SK-N-SH (cell line): ENCODE results near the gene EYA2. TPM values are rescaled to one million over a fixed set of nuclear protein-coding genes. Genes with fewer than 3 reads are reported as not detected.

Source experiments
- CTCF ChIA-PET: fragments of 300-600, 350-600 bp; formaldehyde crosslinking; extraction: SDS; loops from one replicate; lab custom pipeline; 2021; lab: Yijun Ruan, JAX
- POLR2A ChIA-PET: fragments of 350-600 bp; sonication (Branson Sonifier 250); formaldehyde crosslinking; extraction: SDS; loops from one replicate; lab custom pipeline; 2020; ENCODE audit warnings: antibody characterized with exemption, inconsistent platforms; lab: Yijun Ruan, JAX
- DNase-seq: peaks from one replicate; pipeline ENCODE4 v3.0.0; 2012
- H2AFZ ChIP-seq: fragments of 200-600 bp; sonication (generic); 2 replicates; pipeline ENCODE4 v1.8.1; 2016; ENCODE audit warnings: antibody characterized with exemption, mild to moderate bottlenecking, low read depth
- H3F3A ChIP-seq: fragments of 200-600 bp; sonication (generic); replicated peaks from 2 replicates; pipeline ENCODE3; 2016; ENCODE audit warnings: antibody characterized with exemption, mild to moderate bottlenecking; ENCODE audit not compliant: insufficient read depth
- H3K27ac ChIP-seq, 2 experiments: fragments of 200-500 bp in 1 of 2; fragments of 200-600 bp in 1 of 2; sonication (Bioruptor generic) in 1 of 2; sonication (generic), shearing (Covaris generic) in 1 of 2; 2 replicates each; pipeline versions ENCODE4 v1.5.1 to v1.6.1; 2014 to 2016; ENCODE audit warnings: low read depth in 2 of 2, inconsistent platforms in 1 of 2, low read length in 1 of 2, mild to moderate bottlenecking in 1 of 2, mixed read lengths in 1 of 2
- H3K27me3 ChIP-seq: fragments of 200-600 bp; sonication (generic), shearing (Covaris generic); 2 replicates; pipeline ENCODE4 v1.6.1; 2016; ENCODE audit warnings: mixed run types; ENCODE audit not compliant: insufficient read depth
- H3K36me3 ChIP-seq, 2 experiments: fragments of 200-500 bp in 1 of 2; fragments of 200-600 bp in 1 of 2; sonication (Bioruptor generic) in 1 of 2; sonication (generic) in 1 of 2; replicated peaks in 1 of 2; 2 replicates each; pipeline versions ENCODE3 to v1.5.1; 2014 to 2016; ENCODE audit warnings: low read length in 1 of 2, mild to moderate bottlenecking in 1 of 2; ENCODE audit not compliant: insufficient read depth in 2 of 2, control insufficient read depth in 1 of 2
- H3K4me1 ChIP-seq, 2 experiments: fragments of 200-500 bp in 1 of 2; fragments of 200-600 bp in 1 of 2; sonication (Bioruptor generic) in 1 of 2; sonication (generic), shearing (Covaris generic) in 1 of 2; 2 replicates each; pipeline versions ENCODE4 v1.5.1 to v1.6.1; 2014 to 2016; ENCODE audit warnings: low read depth in 1 of 2, low read length in 1 of 2, mixed run types in 1 of 2; ENCODE audit not compliant: insufficient read depth in 2 of 2, control insufficient read depth in 1 of 2
- H3K4me2 ChIP-seq: fragments of 200-600 bp; sonication (generic), shearing (Covaris generic); 2 replicates; pipeline ENCODE4 v1.6.1; 2017; ENCODE audit warnings: mixed run types
- H3K4me3 ChIP-seq, 2 experiments: fragments of 200-500 bp in 1 of 2; fragments of 200-600 bp in 1 of 2; sonication (Bioruptor generic) in 1 of 2; sonication (generic), shearing (Covaris generic) in 1 of 2; 2 replicates each; pipeline versions ENCODE4 v1.5.1 to v1.8.1; 2014 to 2016; ENCODE audit warnings: low read depth in 2 of 2, inconsistent platforms in 1 of 2, low read length in 1 of 2, mild to moderate bottlenecking in 1 of 2, mixed read lengths in 1 of 2, moderate library complexity in 1 of 2
- H3K79me2 ChIP-seq: fragments of 200-600 bp; sonication (generic); 2 replicates; pipeline ENCODE4 v1.8.1; 2017; ENCODE audit warnings: mild to moderate bottlenecking; ENCODE audit not compliant: insufficient read depth
- H3K9ac ChIP-seq: fragments of 200-600 bp; sonication (generic); 2 replicates; pipeline ENCODE4 v1.6.1; 2017; ENCODE audit warnings: mixed run types
- H3K9me2 ChIP-seq: fragments of 200-600 bp; sonication (generic); 2 replicates; pipeline ENCODE4 v1.6.1; 2017; ENCODE audit warnings: mixed run types
- H3K9me3 ChIP-seq: fragments of 200-600 bp; sonication (generic); 2 replicates; pipeline ENCODE4 v1.6.1; 2017; ENCODE audit warnings: mixed run types, mild to moderate bottlenecking, moderate library complexity
- H4K20me1 ChIP-seq: fragments of 200-600 bp; sonication (generic); 2 replicates; pipeline ENCODE4 v1.6.1; 2017; ENCODE audit warnings: mild to moderate bottlenecking, mixed run types; ENCODE audit not compliant: insufficient read depth
- CTCF ChIP-seq: fragments of 200-600 bp; sonication (generic); IDR thresholded peaks from 2 replicates; pipeline ENCODE4 v1.6.1; 2017; ENCODE audit warnings: antibody characterized with exemption, mild to moderate bottlenecking, moderate library complexity
- FOXJ3 ChIP-seq: sonication (generic); formaldehyde crosslinking; IDR thresholded peaks from 2 replicates; pipeline ENCODE4 v1.5.1; 2020; ENCODE audit warnings: mild to moderate bottlenecking, missing genetic modification reagents
- FOXM1 ChIP-seq: IDR thresholded peaks from 2 replicates; pipeline ENCODE4 v1.4.0; 2012; ENCODE audit warnings: low read depth, mild to moderate bottlenecking
- GATA2 ChIP-seq: sonication (generic); formaldehyde crosslinking; IDR thresholded peaks from 2 replicates; pipeline ENCODE4 v1.5.0; 2020; ENCODE audit warnings: mild to moderate bottlenecking, missing genetic modification reagents
- IRF3 ChIP-seq: fragments of 150-350 bp; IDR thresholded peaks from 2 replicates; pipeline ENCODE4 v1.6.1; 2016; ENCODE audit warnings: mild to moderate bottlenecking, low read depth, low read length
- MEF2A ChIP-seq: IDR thresholded peaks from 2 replicates; pipeline ENCODE4 v1.4.0; 2012; ENCODE audit warnings: low read depth, borderline replicate concordance
- MXI1 ChIP-seq: IDR thresholded peaks from 2 replicates; pipeline ENCODE4 v1.6.1; 2012; ENCODE audit warnings: mild to moderate bottlenecking, low read depth, low read length, improper control_type of control experiment
- PBX3 ChIP-seq: IDR thresholded peaks from 2 replicates; pipeline ENCODE4; 2012
- POLR2AphosphoS5 ChIP-seq: IDR thresholded peaks from 2 replicates; pipeline ENCODE4 v1.6.1; 2012; ENCODE audit warnings: low read depth, low read length
- RAD21 ChIP-seq: IDR thresholded peaks from 2 replicates; pipeline ENCODE4 v1.6.1; 2012; ENCODE audit warnings: mild to moderate bottlenecking, low read length
- RCOR1 ChIP-seq: fragments of 150-350 bp; IDR thresholded peaks from 2 replicates; pipeline ENCODE4 v1.6.1; 2017; ENCODE audit warnings: antibody characterized with exemption, low read length
- REST ChIP-seq: IDR thresholded peaks from 2 replicates; pipeline ENCODE4 v1.6.1; 2012; ENCODE audit warnings: mild to moderate bottlenecking, low read depth, low read length, moderate library complexity
- RFX5 ChIP-seq: IDR thresholded peaks from 2 replicates; pipeline ENCODE4 v1.6.1; 2012; ENCODE audit warnings: mild to moderate bottlenecking, improper control_type of control experiment, low read length
- SIN3A ChIP-seq: IDR thresholded peaks from 2 replicates; pipeline ENCODE4 v1.6.1; 2012; ENCODE audit warnings: low read depth, mild to moderate bottlenecking, low read length, moderate library complexity, borderline replicate concordance
- TAF1 ChIP-seq: IDR thresholded peaks from 2 replicates; pipeline ENCODE4 v1.6.1; 2012; ENCODE audit warnings: low read depth, mild to moderate bottlenecking, low read length, moderate library complexity, borderline replicate concordance
- USF1 ChIP-seq: IDR thresholded peaks from 2 replicates; pipeline ENCODE4 v1.4.0; 2012; ENCODE audit warnings: low read depth, borderline replicate concordance
- WGBS: methylation state at CpG from one replicate; pipeline ENCODE4 v1.1.6; 2017; ENCODE audit warnings: low lambda C conversion rate; 5-methylcytosine and 5-hydroxymethylcytosine counted together
- polyA plus RNA-seq, 3 experiments: library from polyadenylated mRNA; depleted of rRNA; stranded (reverse); fragments of >200 nt; gene quantifications; 2 replicates each; pipeline ENCODE4 v1.2.3, GENCODE V29; 2012

The EYA2 gene
- polyA plus RNA-seq, 1 of the 3 experiments (the other 2 are of a cell fraction), result 0.05 TPM

- Histone ChIP-seq H3K9ac (no peak overlapping the region), H3K79me2 (peaks cover 18% of the 10 kb centered on the region), H4K20me1 (no peaks in the 10 kb centered on the region), H2AFZ (no peak overlapping the region), H3K4me1 (peaks cover 0 to 3% of the 10 kb centered on the region in 2 experiments; a peak in 1 of 4 replicates), H3K4me3 (no peak overlapping the region), H3K9me2 (no peaks in the 10 kb centered on the region), H3K36me3 (peaks cover 53% of the 10 kb centered on the region in 2 experiments), H3K4me2 (no peak overlapping the region), H3F3A (peaks cover 5% of the 10 kb centered on the region), H3K9me3 (no peaks in the 10 kb centered on the region), H3K27me3 (no peaks in the 10 kb centered on the region), H3K27ac (no peak overlapping the region)
- ChIA-PET CTCF (interaction anchor here (1.5 to 1.6 kb wide), 2 partner anchors 14 to 174 kb away, joined by 4 to 7 read pairs; no protein-coding TSS in a partner anchor), POLR2A (no interaction called here)
- TF ChIP-seq RAD21 (no peak), POLR2AphosphoS5 (no peak), MXI1 (no peak), IRF3 (no peak), SIN3A (no peak), GATA2 (CRISPR knock-in tag) (no peak), RFX5 (no peak)
- 97% methylated on average over 13 of the region's 13 CpGs for WGBS
- no peak for DNase-seq
Observed at GRCh38 chr20:47210470-47210869, 315.8 kb downstream of the EYA2 start.

GRCh38 chr20:47211036-47211435 lies 316.4 kb downstream of the EYA2 start:
- no peaks in the 10 kb centered on the region for H3K27me3 ChIP-seq
- H3K9ac ChIP-seq, result no peak overlapping the region
- no peaks in the 10 kb centered on the region for H3K9me2 ChIP-seq
- ChIA-PET CTCF (interaction anchor here (1.2 to 3.3 kb wide), 3 partner anchors 13 to 173 kb away, joined by 3 to 22 read pairs (median 6); no protein-coding TSS in a partner anchor), POLR2A (no interaction called here)
- 0 out of 2 replicates have a peak, but pooled peaks cover 3% of the 10 kb centered on the region for H4K20me1 ChIP-seq
- no peaks in the 10 kb centered on the region; a peak in 1 of 4 replicates for H3K4me1 ChIP-seq
- no peak overlapping the region for H3K4me2 ChIP-seq
- no peak overlapping the region for H3K27ac ChIP-seq
- 97% methylated on average over 7 of the region's 7 CpGs for WGBS
- peaks cover 22% of the 10 kb centered on the region for H3K79me2 ChIP-seq
- H3K36me3 ChIP-seq, result peaks cover 53 to 59% of the 10 kb centered on the region in 2 experiments
- no peak for DNase-seq
- H2AFZ ChIP-seq, result no peak overlapping the region
- H3F3A ChIP-seq, result peaks cover 5% of the 10 kb centered on the region
- H3K4me3 ChIP-seq, result no peak overlapping the region
- no peaks in the 10 kb centered on the region for H3K9me3 ChIP-seq
- TF ChIP-seq FOXJ3 (no peak), RAD21 (no peak), RCOR1 (no peak), PBX3 (no peak), RFX5 (no peak), CTCF (no peak), REST (no peak), SIN3A (no peak), TAF1 (no peak), GATA2 (CRISPR knock-in tag) (no peak), IRF3 (no peak), FOXM1 (no peak), MEF2A (no peak), USF1 (no peak)
